GM15510 (cell line): ENCODE measurements around the gene SLITRK6.

Experiments
- POLR2A ChIP-seq: IDR thresholded peaks from 3 replicates; pipeline ENCODE4 v1.6.1; 2011; ENCODE audit warnings: borderline replicate concordance; ENCODE audit not compliant: insufficient read length; ENCODE audit errors: extremely low read depth

SLITRK6 gene, protein sequence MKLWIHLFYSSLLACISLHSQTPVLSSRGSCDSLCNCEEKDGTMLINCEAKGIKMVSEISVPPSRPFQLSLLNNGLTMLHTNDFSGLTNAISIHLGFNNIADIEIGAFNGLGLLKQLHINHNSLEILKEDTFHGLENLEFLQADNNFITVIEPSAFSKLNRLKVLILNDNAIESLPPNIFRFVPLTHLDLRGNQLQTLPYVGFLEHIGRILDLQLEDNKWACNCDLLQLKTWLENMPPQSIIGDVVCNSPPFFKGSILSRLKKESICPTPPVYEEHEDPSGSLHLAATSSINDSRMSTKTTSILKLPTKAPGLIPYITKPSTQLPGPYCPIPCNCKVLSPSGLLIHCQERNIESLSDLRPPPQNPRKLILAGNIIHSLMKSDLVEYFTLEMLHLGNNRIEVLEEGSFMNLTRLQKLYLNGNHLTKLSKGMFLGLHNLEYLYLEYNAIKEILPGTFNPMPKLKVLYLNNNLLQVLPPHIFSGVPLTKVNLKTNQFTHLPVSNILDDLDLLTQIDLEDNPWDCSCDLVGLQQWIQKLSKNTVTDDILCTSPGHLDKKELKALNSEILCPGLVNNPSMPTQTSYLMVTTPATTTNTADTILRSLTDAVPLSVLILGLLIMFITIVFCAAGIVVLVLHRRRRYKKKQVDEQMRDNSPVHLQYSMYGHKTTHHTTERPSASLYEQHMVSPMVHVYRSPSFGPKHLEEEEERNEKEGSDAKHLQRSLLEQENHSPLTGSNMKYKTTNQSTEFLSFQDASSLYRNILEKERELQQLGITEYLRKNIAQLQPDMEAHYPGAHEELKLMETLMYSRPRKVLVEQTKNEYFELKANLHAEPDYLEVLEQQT

DNA sequence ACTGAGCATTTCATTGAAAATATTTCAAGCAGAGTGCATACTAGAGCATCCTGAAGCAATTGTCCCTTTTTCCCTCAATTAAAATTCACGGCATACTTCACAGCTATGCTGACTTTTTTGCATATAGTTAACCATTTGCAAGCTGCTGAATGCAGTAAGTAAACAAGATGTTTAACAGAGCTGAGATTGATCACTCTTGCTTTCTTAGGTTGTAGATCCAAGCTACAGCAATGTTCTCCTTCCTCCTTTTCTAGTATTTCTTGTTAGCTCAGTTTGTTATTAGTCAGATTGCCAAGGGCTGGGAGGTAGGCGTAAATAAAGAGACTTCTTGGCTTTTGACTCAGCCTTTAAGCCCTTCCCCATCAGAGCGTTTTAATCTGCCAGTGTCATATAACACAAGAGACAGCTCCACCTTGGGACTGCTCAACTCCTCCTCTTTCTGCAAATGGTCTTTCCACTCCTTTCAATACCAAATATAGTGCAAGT is at the start of gene SLITRK6:
TSS of gene SLITRK6 (minus strand) at position 323 of the 486 bp plus-strand sequence. CDS start 2,911 bp downstream, outside the sequence.
- TF ChIP-seq POLR2A, result no peak

DNA sequence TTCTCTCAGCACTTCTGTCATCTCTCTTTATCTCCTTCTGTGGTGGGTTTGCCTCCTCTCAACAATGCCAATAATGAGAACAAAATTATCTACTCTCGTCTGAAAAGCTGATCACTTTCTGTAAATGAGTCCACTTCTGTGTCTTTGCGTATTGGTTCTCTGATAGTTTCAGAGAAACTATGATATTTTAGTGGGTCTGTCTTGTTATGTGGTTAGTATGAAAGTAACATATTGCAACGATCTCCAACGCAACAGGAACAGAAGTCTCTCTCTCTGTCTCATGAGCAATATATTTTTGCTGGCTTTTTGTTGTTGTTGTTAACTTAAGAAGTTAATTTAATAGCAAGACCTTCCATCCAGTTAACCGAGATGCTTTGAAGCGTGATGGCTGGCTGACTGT is 47.8 kb upstream of the SLITRK6 start:
- no peak for TF ChIP-seq POLR2A

DNA sequence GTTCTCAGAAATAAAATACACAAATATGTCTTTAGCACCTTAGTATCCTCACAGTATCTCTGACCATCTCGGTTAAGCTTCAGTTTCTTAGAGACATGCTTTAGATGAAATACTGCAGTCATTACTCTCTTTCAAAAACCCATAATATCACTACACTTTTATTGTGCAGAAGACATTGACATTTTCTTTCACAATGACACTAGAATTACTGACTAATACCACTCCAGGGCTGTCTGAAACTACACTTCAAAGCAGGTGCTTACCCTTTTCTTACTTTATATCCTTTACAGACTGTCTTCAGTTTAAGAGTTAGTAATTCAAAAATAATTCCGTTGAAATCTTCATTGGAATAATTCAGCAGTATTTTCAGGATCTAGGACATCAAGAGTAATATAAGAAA is 42.2 kb upstream of the SLITRK6 start:
- TF ChIP-seq POLR2A, result no peak

DNA sequence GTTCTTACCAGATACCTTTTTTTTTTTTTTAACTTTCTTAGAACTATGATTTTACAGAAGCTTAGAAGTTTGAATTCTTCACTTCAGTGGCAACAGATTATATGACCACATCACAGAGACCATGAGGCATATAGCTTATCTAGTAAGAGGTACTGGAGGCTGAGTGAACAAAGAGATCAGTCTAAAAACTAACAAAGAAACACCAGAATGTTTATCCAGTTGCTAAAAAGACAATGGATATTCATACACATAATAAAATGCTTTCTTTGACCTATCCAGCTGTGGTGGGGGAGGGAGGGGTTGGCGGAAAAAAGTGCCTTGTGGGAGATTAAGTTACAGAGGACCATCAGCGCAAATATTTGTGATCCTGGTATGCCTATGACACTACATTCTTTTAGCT is 34.7 kb upstream of the SLITRK6 start:
- no peak for TF ChIP-seq POLR2A

DNA sequence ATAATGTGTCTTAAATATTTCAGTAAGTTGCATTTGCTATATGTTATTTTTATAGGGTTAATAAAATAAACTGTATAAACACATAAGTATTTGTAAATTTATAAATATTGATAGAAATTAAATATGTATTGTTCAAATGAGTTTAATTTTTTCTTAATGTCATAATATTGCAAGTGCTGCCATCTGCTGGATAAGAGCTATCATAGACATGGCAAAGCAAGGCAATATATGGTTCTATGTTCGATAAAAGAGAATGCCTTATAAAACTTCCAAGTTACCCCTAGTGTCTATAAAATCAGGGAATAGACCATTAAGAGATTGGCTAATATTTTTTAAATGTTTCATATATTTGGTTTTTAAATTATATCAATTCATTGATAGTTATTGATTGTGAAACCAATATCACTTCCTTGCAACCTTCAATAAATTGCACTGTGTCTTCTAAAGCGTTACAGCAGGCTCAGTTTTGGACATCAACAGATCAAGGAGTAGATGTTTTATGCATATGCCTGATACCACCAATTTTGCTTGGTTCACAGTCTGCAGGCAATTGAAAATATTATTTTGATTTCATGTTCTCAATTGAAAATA is 29.0 kb upstream of the SLITRK6 start:
- no peak for TF ChIP-seq POLR2A

DNA sequence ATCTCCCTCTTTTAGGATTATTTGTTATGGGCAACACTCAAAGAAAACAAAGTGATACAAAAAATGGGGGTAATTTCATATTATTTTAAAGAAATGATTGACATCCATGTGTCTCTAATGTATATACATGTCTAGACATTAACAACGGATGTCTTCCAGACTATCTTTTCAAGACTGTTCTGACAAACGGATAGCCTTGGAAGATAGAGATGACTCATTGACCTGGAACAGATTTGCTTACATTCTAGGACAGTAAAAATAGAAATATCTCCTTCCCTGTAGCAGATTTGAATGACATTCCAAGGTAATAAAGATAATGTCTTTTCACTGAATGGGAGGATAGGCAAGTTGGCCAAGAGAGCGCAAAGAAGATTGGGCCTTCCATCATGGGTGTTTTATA is 26.2 kb upstream of the SLITRK6 start:
- no peak for TF ChIP-seq POLR2A

DNA sequence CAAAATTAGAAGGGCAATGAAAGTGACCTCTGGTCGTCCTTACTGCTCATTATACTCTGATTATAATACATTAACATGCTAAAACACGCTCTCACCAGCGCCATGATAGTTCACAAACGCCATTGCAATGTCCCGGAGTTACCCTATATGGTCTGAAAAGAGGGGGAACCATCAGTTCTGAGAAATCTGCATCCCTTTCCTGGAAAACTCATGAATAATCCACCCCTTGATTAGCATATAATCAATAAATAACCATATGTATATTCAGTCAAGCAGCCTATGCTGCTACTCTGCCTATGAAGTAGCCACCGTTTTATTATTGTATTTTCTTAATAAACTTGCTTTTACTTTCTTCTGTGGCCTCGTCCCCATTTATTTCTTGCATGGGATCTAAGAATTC is 24.6 kb upstream of the SLITRK6 start:
- no peak for TF ChIP-seq POLR2A

DNA sequence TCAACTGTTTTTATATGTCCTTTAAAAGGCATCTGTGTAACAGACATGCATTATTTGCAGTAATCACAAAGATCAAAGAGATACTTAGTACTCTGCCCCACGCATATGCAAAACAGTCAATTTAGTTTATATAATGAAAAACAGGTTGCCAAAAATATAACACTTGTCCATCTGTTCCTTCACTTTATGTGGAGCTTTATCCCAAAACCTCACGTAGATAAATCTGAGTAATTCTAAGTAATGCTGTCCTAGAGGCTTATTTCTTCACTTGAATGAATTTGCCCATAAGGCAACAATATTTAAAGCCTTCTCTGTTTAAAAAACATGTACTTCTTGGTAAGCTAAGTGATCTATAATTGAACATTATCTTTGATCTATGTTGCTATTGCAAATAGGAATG is 20.3 kb upstream of the SLITRK6 start:
- TF ChIP-seq POLR2A, result no peak

DNA sequence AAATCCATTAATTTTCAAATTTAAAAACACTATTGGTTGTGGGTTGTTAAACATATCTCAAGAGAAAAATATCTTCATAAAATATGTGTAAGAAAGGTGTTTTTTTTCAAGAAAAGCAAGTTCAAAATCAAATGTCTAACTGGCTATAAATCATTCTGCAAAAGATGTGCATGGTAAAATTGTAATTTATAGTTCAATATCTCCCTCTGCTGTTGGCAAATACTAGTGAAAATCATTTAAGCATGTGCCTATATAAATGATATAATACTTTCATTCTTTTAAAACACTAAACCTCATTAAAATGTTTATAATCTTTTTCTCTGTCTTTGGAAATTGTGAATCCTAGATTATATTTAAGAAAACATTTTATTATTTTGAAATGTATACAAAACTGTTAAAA is 17.2 kb upstream of the SLITRK6 start:
- TF ChIP-seq POLR2A, result no peak

DNA sequence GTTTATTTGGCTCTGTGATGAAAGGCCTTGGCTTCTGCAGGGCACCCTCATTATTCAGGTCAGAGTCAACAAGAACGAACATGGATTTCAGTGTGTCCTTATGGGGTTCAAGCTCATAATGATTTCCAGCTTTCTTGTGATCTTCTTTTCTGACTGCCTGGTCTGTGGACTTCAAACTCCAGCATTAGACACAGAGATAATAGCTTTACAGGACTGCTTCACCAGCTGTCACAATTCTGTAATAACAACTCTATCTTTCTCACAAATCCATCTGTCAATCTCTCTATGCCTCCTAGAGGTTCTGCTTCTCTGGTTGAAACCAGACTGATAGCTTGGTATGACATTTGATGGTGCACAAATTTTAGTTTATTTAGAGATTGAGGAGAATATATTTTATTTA is 13.1 kb upstream of the SLITRK6 start:
- TF ChIP-seq POLR2A, result no peak

DNA sequence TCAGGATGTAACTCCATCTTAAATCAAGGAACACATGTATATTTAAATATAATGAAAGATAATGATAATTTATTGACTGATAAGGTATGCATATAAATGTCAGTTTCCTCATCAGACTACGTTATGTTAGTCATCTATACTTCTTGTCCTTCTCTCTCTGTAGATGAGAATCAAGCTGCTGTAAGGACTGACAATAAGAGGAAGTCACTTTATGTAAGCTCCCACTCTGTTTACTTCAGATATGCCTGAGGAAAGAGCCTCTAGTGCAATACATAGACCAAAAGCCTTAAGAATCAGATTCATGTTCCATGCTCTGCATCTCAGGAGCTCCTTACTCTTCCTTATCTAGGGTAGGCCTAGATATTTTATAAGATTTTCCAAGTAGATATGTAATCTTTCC is 9.6 kb upstream of the SLITRK6 start:
- TF ChIP-seq POLR2A, result no peak

DNA sequence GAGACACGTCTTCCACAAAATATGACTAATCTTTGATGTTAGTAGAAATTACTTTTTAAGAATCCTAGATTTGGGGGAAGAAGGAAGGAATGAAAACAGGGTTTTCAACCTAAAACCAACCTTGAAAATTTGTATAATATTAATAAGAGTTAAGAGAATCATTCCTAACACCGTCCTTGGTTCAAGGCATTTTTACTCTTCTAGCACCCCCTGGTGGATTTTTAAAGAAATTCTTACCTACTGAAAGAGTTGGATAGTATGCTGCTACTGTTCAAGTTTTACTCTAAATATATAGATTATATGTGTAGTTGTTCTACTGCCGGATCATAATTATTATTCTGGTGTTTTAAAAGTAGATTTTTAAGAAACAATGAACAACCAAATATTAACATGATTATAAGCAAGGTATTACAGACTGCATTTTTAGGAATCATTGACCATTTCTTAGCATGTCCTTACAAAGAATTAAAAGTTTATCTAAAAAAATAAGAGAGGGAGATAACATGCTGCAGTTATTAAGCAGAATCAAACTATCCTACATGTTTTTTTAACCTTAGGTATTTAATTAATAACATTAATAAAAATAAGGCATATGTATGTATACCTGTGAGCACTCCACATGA is 7.4 kb upstream of the SLITRK6 start:
- no peak for TF ChIP-seq POLR2A

DNA sequence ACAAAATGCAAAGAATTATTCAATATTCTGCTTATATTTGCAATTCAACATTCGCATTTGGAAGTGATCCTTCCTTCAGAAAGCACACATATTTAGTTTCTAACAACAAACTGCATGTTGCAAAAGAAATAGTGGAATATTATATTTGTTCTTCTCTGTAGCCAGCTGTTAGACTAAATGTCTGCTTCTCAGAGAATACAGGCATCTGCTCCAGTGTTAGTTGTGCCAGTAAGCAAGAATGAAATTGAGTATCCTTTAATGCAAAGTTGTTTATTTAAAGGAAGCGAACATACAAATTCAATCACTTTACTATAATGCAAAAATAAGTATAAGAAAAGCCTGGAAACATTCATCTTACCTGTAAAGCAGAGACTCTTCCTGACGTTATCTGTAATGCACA is 663 bp downstream of the SLITRK6 start:
- no peak for TF ChIP-seq POLR2A

DNA sequence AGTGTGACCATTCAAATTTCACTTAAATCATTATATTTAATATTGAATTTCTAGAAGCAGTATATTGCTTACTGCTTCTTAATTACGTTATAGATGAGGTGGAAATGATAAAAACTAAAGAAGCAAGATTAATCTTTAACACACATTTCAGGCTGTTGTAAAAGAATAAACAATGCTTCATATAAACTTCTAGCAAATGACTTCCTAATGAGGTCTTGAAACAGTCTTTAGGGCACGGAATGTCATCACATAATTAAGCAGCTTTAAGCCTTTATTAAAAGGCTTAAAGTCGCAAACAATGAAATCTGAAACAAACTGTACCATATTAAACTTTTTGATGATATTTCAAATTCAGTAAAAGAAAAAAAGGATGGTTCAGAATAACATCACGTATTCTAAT is 1.9 kb downstream of the SLITRK6 start:
- no peak for TF ChIP-seq POLR2A

DNA sequence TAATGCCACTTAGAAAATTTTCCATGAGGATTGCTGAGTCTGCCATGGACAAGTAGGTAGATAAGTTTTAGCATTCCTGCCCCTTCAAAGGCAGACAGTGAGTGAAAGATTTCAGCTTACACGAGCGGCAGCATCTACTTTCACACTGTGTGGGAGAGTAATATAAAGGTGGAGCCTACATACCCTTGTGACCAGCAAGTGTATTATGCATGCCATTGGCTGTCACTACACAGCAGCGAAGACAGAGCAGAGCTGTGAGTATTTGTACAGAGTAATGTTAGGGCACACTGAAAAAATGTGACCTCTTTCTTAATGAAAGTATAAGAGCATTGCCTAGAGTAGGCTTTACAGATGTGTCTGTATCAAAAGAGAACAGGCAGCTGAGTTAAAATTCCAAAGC is 14.0 kb downstream of the SLITRK6 start:
- no peak for TF ChIP-seq POLR2A
